Left forelimb (tissue), 1 donor: Measurements from ENCODE around the gene HRG.
"Not testable (repeated sequence)": the region's sequence is repeated elsewhere in the genome, so short reads cannot be mapped to it uniquely, and the experiment has no call there.

Experiments used
- DNase-seq: peaks from one replicate; pipeline ENCODE4 v3.0.0-alpha.2; 2018; ENCODE audit warnings: low spot score

HRG gene

GRCh38 chr3:186680869-186681268 is 15.1 kb downstream of the HRG start:
- no peak for DNase-seq

- DNase-seq, result no peak
Measured at GRCh38 chr3:186682812-186683211, 17.0 kb downstream of the HRG start.

GRCh38 chr3:186683979-186684378 is 18.2 kb downstream of the HRG start:
- DNase-seq, result no peak

- not testable (repeated sequence) for DNase-seq
Measured at GRCh38 chr3:186686475-186686874, 20.7 kb downstream of the HRG start.

GRCh38 chr3:186687120-186687651 is 21.4 kb downstream of the HRG start:
- no peak for DNase-seq

- not testable (repeated sequence) for DNase-seq
Measured at GRCh38 chr3:186690304-186690703, 24.5 kb downstream of the HRG start.

GRCh38 chr3:186691676-186692075 is 25.9 kb downstream of the HRG start:
- DNase-seq, result no peak

GRCh38 chr3:186693843-186694242 is 28.0 kb downstream of the HRG start:
- no peak for DNase-seq

GRCh38 chr3:186694288-186695032 is 28.6 kb downstream of the HRG start:
- DNase-seq, result no peak

GRCh38 chr3:186696522-186696921 is 30.7 kb downstream of the HRG start:
- no peak for DNase-seq

- DNase-seq, result no peak
Measured at GRCh38 chr3:186697510-186697909, 31.7 kb downstream of the HRG start.

GRCh38 chr3:186700267-186700666 is 34.5 kb downstream of the HRG start:
- DNase-seq, result no peak

GRCh38 chr3:186702451-186702850 is 36.6 kb downstream of the HRG start:
- DNase-seq, result not testable (repeated sequence)

- no peak for DNase-seq
Measured at GRCh38 chr3:186705882-186706780, 40.3 kb downstream of the HRG start.

- DNase-seq, result no peak
Measured at GRCh38 chr3:186708983-186709679, 43.3 kb downstream of the HRG start.

- not testable (repeated sequence) for DNase-seq
Measured at GRCh38 chr3:186710694-186711093, 44.9 kb downstream of the HRG start.

GRCh38 chr3:186713499-186713898 is 47.7 kb downstream of the HRG start:
- DNase-seq, result no peak

- no peak for DNase-seq
Measured at GRCh38 chr3:186717039-186717457, 51.2 kb downstream of the HRG start, which contains the start of gene KNG1. Gene KNG1, plus strand, starts transcription at chr3:186717359. Its CDS starts 184 bp downstream, at chr3:186717543.

GRCh38 chr3:186719945-186720739 is 54.3 kb downstream of the HRG start:
- no peak for DNase-seq

GRCh38 chr3:186722457-186722856 is 56.6 kb downstream of the HRG start:
- DNase-seq, result no peak

- DNase-seq, result no peak
Measured at GRCh38 chr3:186724911-186725310, 59.1 kb downstream of the HRG start.
